Measurements from ENCODE around the gene DUSP19.

DNA sequence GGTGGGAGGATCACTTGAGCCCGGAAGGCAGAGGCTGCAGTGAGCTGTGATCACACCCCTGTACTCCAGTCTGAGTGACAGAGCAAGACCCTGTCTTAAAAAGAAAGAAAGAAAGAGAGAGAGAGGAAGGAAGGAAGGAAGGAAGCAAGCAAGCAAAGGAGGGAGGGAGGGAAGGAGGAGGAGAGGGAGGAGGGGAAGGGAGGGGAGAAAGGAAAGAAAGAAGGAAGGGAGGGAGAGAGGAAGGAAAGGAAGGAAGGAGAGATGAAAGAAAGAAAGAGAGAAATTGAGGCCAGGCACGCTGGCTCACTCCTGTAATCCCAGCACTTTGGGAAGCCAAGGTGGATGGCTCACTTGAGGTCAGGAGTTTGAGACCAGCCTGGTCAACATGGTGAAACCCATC, 37.9 kb upstream of the DUSP19 start:
- TF ChIP-seq, protein P1, sequence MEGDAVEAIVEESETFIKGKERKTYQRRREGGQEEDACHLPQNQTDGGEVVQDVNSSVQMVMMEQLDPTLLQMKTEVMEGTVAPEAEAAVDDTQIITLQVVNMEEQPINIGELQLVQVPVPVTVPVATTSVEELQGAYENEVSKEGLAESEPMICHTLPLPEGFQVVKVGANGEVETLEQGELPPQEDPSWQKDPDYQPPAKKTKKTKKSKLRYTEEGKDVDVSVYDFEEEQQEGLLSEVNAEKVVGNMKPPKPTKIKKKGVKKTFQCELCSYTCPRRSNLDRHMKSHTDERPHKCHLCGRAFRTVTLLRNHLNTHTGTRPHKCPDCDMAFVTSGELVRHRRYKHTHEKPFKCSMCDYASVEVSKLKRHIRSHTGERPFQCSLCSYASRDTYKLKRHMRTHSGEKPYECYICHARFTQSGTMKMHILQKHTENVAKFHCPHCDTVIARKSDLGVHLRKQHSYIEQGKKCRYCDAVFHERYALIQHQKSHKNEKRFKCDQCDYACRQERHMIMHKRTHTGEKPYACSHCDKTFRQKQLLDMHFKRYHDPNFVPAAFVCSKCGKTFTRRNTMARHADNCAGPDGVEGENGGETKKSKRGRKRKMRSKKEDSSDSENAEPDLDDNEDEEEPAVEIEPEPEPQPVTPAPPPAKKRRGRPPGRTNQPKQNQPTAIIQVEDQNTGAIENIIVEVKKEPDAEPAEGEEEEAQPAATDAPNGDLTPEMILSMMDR (IDR thresholded peaks at IDR 0.05), result no peak
- TF ChIP-seq POLR2A (IDR thresholded peaks at IDR 0.05), result no peak
- no peak for TF ChIP-seq EP300 (IDR thresholded peaks at IDR 0.05)
- no peak for TF ChIP-seq POLR2AphosphoS5 (IDR thresholded peaks at IDR 0.05)
